Measurements from ENCODE around the gene EVA1A. TPM values are rescaled to one million over a fixed set of nuclear protein-coding genes. Genes with fewer than 3 reads are reported as not detected.

Gene EVA1A
- total and polyA plus RNA-seq, 2 donors (not counting 1 experiment from before 2014, with no cell fraction given) = 22.8 to 31.7 TPM

GRCh38 chr2:75545387-75545786 is 15.4 kb downstream of the EVA1A start:
- Histone ChIP-seq H3K4me3 (replicated peaks in 1 of 4; ENCODE audit: control extremely low read depth in 1 of 4, insufficient read depth in 1 of 4, low read depth in 3 of 4, low read length in 4 of 4) (no peak overlapping the region), H3K79me2 (ENCODE audit: control insufficient read depth, insufficient read depth, low read length) (peaks cover 32% of the 10 kb centered on the region), H3K9me3 (ENCODE audit: control insufficient read depth, insufficient read depth, low read depth, low read length) (no peaks in the 10 kb centered on the region), H3K27ac (ENCODE audit: insufficient read depth, low read length) (no peak overlapping the region), H3K4me1 (ENCODE audit: control insufficient read depth, extremely low read depth, insufficient read depth, low read length) (peaks cover 10% of the 10 kb centered on the region), H3K36me3 (ENCODE audit: control insufficient read depth, insufficient read depth, low read length) (peaks cover 4% of the 10 kb centered on the region), H3K4me2 (ENCODE audit: extremely low read depth, insufficient read depth, low read length) (no peak overlapping the region), H4K20me1 (ENCODE audit: control insufficient read depth, extremely low read depth, insufficient read depth, low read length) (no peaks in the 10 kb centered on the region), H3K9ac (ENCODE audit: insufficient read depth, low read length) (no peak overlapping the region), H3K27me3 (ENCODE audit: control insufficient read depth, insufficient read depth, low read length) (no peaks in the 10 kb centered on the region), H2AFZ (ENCODE audit: low read length) (no peak overlapping the region)
- no peak for TF ChIP-seq EZH2 (IDR thresholded peaks at IDR 0.05; ENCODE audit: low read length, missing control alignments)
- DNase-seq (ENCODE audit: low read depth in 2 of 2) = no peak

GRCh38 chr2:75543446-75543845 is 17.3 kb downstream of the EVA1A start:
- H3K9ac ChIP-seq (ENCODE audit: insufficient read depth, low read length) = no peak overlapping the region
- H2AFZ ChIP-seq (ENCODE audit: low read length) = no peak overlapping the region
- DNase-seq (ENCODE audit: low read depth in 2 of 2) = no peak
- H3K27me3 ChIP-seq (ENCODE audit: control insufficient read depth, insufficient read depth, low read length) = no peaks in the 10 kb centered on the region
- peaks cover 2% of the 10 kb centered on the region for H3K36me3 ChIP-seq (ENCODE audit: control insufficient read depth, insufficient read depth, low read length)
- no peak for TF ChIP-seq CTCF (conservative IDR thresholded peaks at IDR 0.05 in 1 of 2, IDR thresholded peaks at IDR 0.05 in 1 of 2; ENCODE audit: low read depth in 1 of 2, low read length in 2 of 2)
- no peak for TF ChIP-seq EZH2 (IDR thresholded peaks at IDR 0.05; ENCODE audit: low read length, missing control alignments)
- peaks cover 13% of the 10 kb centered on the region for H3K4me1 ChIP-seq (ENCODE audit: control insufficient read depth, extremely low read depth, insufficient read depth, low read length)
- H3K4me3 ChIP-seq (replicated peaks in 1 of 4; ENCODE audit: control extremely low read depth in 1 of 4, insufficient read depth in 1 of 4, low read depth in 3 of 4, low read length in 4 of 4) = no peak overlapping the region
- H3K4me2 ChIP-seq (ENCODE audit: extremely low read depth, insufficient read depth, low read length) = no peak overlapping the region
- no peak overlapping the region for H3K27ac ChIP-seq (ENCODE audit: insufficient read depth, low read length)
- H4K20me1 ChIP-seq (ENCODE audit: control insufficient read depth, extremely low read depth, insufficient read depth, low read length) = no peaks in the 10 kb centered on the region
- H3K79me2 ChIP-seq (ENCODE audit: control insufficient read depth, insufficient read depth, low read length) = peaks cover 26% of the 10 kb centered on the region
- no peaks in the 10 kb centered on the region for H3K9me3 ChIP-seq (ENCODE audit: control insufficient read depth, insufficient read depth, low read depth, low read length)

- Histone ChIP-seq H3K79me2 (ENCODE audit: control insufficient read depth, insufficient read depth, low read length) (peaks cover 35% of the 10 kb centered on the region), H3K27ac (ENCODE audit: insufficient read depth, low read length) (no peak overlapping the region), H4K20me1 (ENCODE audit: control insufficient read depth, extremely low read depth, insufficient read depth, low read length) (no peaks in the 10 kb centered on the region), H3K27me3 (ENCODE audit: control insufficient read depth, insufficient read depth, low read length) (no peaks in the 10 kb centered on the region), H3K4me1 (ENCODE audit: control insufficient read depth, extremely low read depth, insufficient read depth, low read length) (peaks cover 5% of the 10 kb centered on the region), H3K4me2 (ENCODE audit: extremely low read depth, insufficient read depth, low read length) (no peak overlapping the region), H3K9ac (ENCODE audit: insufficient read depth, low read length) (no peak overlapping the region), H3K9me3 (ENCODE audit: control insufficient read depth, insufficient read depth, low read depth, low read length) (no peaks in the 10 kb centered on the region), H2AFZ (ENCODE audit: low read length) (no peak overlapping the region), H3K36me3 (ENCODE audit: control insufficient read depth, insufficient read depth, low read length) (peaks cover 2% of the 10 kb centered on the region), H3K4me3 (replicated peaks in 1 of 4; ENCODE audit: control extremely low read depth in 1 of 4, insufficient read depth in 1 of 4, low read depth in 3 of 4, low read length in 4 of 4) (no peak overlapping the region)
- no peak for DNase-seq (ENCODE audit: low read depth in 2 of 2)
- TF ChIP-seq EZH2 (IDR thresholded peaks at IDR 0.05; ENCODE audit: low read length, missing control alignments) (no peak), CTCF (conservative IDR thresholded peaks at IDR 0.05 in 1 of 2, IDR thresholded peaks at IDR 0.05 in 1 of 2; ENCODE audit: low read depth in 1 of 2, low read length in 2 of 2) (no peak)
These were observed 19.3 kb downstream of the EVA1A start for GRCh38 chr2:75541430-75541829.

All from fibroblast of lung (primary cell).